Measurements from ENCODE around the gene CCDC3. TPM values are rescaled to one million over a fixed set of nuclear protein-coding genes. Genes with fewer than 3 reads are reported as not detected.

CCDC3 gene
- total RNA-seq, 1 experiment from 2014 or later = 0.10 TPM

DNA sequence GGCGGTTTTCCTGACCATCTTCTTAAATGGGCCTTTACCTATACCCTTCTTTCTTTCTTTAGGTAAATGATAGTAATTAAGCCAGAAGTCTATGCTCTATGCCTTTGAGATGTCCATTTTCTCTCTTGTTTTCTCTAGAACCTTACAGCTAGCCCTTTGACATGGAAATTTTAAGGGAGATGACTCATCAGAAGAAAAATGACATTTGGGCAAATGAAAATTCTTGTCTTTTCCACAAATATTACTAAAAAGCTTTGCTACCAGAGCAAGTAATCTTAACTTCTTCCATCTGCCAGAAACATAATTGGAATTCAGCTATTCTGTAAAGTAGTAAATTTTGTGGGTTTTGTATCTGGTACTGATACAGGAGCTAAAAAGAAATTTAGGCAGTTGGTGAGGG, 59.5 kb downstream of the CCDC3 start:
- Histone ChIP-seq H3K27me3 (ENCODE audit: control insufficient read depth, insufficient read depth, low read length) (no peaks in the 10 kb centered on the region; the same call in none of the 2 replicates), H3K27ac (ENCODE audit: low read length) (no peak overlapping the region), H3K4me1 (ENCODE audit: control insufficient read depth, insufficient read depth, low read length) (no peaks in the 10 kb centered on the region), H3K4me3 (ENCODE audit: low read depth in 2 of 2, low read length in 2 of 2) (no peak overlapping the region), H3K9me3 (ENCODE audit: control insufficient read depth, insufficient read depth, low read depth, low read length) (no peaks in the 10 kb centered on the region), H3K36me3 (ENCODE audit: control insufficient read depth, insufficient read depth, low read length) (no peaks in the 10 kb centered on the region)
- ChIA-PET POLR2A (no interaction called here), CTCF (no interaction called here)
- TF ChIP-seq, protein P1, sequence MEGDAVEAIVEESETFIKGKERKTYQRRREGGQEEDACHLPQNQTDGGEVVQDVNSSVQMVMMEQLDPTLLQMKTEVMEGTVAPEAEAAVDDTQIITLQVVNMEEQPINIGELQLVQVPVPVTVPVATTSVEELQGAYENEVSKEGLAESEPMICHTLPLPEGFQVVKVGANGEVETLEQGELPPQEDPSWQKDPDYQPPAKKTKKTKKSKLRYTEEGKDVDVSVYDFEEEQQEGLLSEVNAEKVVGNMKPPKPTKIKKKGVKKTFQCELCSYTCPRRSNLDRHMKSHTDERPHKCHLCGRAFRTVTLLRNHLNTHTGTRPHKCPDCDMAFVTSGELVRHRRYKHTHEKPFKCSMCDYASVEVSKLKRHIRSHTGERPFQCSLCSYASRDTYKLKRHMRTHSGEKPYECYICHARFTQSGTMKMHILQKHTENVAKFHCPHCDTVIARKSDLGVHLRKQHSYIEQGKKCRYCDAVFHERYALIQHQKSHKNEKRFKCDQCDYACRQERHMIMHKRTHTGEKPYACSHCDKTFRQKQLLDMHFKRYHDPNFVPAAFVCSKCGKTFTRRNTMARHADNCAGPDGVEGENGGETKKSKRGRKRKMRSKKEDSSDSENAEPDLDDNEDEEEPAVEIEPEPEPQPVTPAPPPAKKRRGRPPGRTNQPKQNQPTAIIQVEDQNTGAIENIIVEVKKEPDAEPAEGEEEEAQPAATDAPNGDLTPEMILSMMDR (IDR thresholded peaks at IDR 0.05) = no peak
- TF ChIP-seq, protein P2, sequence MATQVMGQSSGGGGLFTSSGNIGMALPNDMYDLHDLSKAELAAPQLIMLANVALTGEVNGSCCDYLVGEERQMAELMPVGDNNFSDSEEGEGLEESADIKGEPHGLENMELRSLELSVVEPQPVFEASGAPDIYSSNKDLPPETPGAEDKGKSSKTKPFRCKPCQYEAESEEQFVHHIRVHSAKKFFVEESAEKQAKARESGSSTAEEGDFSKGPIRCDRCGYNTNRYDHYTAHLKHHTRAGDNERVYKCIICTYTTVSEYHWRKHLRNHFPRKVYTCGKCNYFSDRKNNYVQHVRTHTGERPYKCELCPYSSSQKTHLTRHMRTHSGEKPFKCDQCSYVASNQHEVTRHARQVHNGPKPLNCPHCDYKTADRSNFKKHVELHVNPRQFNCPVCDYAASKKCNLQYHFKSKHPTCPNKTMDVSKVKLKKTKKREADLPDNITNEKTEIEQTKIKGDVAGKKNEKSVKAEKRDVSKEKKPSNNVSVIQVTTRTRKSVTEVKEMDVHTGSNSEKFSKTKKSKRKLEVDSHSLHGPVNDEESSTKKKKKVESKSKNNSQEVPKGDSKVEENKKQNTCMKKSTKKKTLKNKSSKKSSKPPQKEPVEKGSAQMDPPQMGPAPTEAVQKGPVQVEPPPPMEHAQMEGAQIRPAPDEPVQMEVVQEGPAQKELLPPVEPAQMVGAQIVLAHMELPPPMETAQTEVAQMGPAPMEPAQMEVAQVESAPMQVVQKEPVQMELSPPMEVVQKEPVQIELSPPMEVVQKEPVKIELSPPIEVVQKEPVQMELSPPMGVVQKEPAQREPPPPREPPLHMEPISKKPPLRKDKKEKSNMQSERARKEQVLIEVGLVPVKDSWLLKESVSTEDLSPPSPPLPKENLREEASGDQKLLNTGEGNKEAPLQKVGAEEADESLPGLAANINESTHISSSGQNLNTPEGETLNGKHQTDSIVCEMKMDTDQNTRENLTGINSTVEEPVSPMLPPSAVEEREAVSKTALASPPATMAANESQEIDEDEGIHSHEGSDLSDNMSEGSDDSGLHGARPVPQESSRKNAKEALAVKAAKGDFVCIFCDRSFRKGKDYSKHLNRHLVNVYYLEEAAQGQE (IDR thresholded peaks at IDR 0.05; ENCODE audit: insufficient read depth in 1 of 2, low read depth in 2 of 2, low read length in 1 of 2) = no peak
- TF ChIP-seq TCF7L2 (IDR thresholded peaks at IDR 0.05; ENCODE audit: low read depth, low read length) (no peak), SIN3A (IDR thresholded peaks at IDR 0.05; ENCODE audit: borderline replicate concordance, insufficient read depth, low read depth, low read length) (no peak), POLR2AphosphoS5 (IDR thresholded peaks at IDR 0.05; ENCODE audit: low read depth, low read length) (no peak)
- BruUV-seq (replicated peaks) = no TSS peak
- ATAC-seq (no peak), DNase-seq (ENCODE audit: low read depth, low spot score) (no peak)
- intact Hi-C loops (cut with micrococcal nuclease; ENCODE audit: unreplicated experiment) (no loop called here), in situ Hi-C loops (cut with HindIII; ENCODE audit: low pct_unique_long_range_greater_than_20kb, low sequenced_read_pairs) (no loop called here)

DNA sequence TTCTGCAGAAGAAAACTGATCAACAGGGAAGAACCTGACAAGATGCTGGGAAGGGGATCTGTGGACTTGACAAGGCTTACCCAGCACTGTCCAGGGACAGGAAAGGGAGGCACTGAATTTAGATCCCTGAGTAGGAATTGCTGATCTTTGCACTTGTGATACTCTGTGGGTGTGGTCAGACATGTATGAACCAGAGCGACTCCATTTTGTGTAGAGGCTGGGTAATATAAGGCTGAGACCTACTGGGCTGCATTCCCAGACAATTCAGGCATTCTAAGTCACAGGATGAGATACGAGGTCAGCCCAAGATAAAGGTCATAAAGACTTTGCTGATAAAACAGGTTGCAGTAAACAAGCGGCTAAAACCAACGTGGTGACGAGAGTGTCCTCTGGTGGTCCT, 60.7 kb downstream of the CCDC3 start:
- TF ChIP-seq POLR2AphosphoS5 (IDR thresholded peaks at IDR 0.05; ENCODE audit: low read depth, low read length) (no peak), TCF7L2 (IDR thresholded peaks at IDR 0.05; ENCODE audit: low read depth, low read length) (no peak), SIN3A (IDR thresholded peaks at IDR 0.05; ENCODE audit: borderline replicate concordance, insufficient read depth, low read depth, low read length) (no peak)
- TF ChIP-seq, protein P1 (IDR thresholded peaks at IDR 0.05) = no peak
- TF ChIP-seq, protein P2 (IDR thresholded peaks at IDR 0.05; ENCODE audit: insufficient read depth in 1 of 2, low read depth in 2 of 2, low read length in 1 of 2) = no peak
- H3K4me3 ChIP-seq (ENCODE audit: low read depth in 2 of 2, low read length in 2 of 2) = no peak overlapping the region
- ATAC-seq (no peak), DNase-seq (ENCODE audit: low read depth, low spot score) (no peak)
- no TSS peak for BruUV-seq (replicated peaks)
- intact Hi-C loops (cut with micrococcal nuclease; ENCODE audit: unreplicated experiment) = no loop called here
- H3K36me3 ChIP-seq (ENCODE audit: control insufficient read depth, insufficient read depth, low read length) = no peaks in the 10 kb centered on the region
- in situ Hi-C loops (cut with HindIII; ENCODE audit: low pct_unique_long_range_greater_than_20kb, low sequenced_read_pairs) = no loop called here
- H3K27ac ChIP-seq (ENCODE audit: low read length) = no peak overlapping the region
- no peaks in the 10 kb centered on the region for H3K4me1 ChIP-seq (ENCODE audit: control insufficient read depth, insufficient read depth, low read length)
- POLR2A ChIA-PET = no interaction called here
- no peaks in the 10 kb centered on the region; the same call in none of the 2 replicates for H3K27me3 ChIP-seq (ENCODE audit: control insufficient read depth, insufficient read depth, low read length)
- no peaks in the 10 kb centered on the region for H3K9me3 ChIP-seq (ENCODE audit: control insufficient read depth, insufficient read depth, low read depth, low read length)
- CTCF ChIA-PET = no interaction called here

All from Panc1 (cell line).